Lower leg skin (tissue), 3 donors: ENCODE results near the gene LCLAT1.

Experiments
- CTCF ChIP-seq, 3 donors: fragments of 450-650 bp; IDR thresholded peaks; one replicate each; pipeline ENCODE4 v1.5.1; 2016; ENCODE audit warnings: antibody characterized with exemption in 3 of 3, mild to moderate bottlenecking in 3 of 3, moderate library complexity in 2 of 3
- POLR2A ChIP-seq, 2 donors: fragments of 450-650 bp; IDR thresholded peaks; one replicate each; pipeline ENCODE4 v1.6.1; 2016 to 2017; ENCODE audit warnings: antibody characterized with exemption in 2 of 2, mild to moderate bottlenecking in 1 of 2, moderate library complexity in 1 of 2

GRCh38 chr2:30410217-30410616 lies 36.8 kb upstream of the LCLAT1 start:
- TF ChIP-seq CTCF (IDR thresholded peaks at IDR 0.05) (no peak), POLR2A (IDR thresholded peaks at IDR 0.05) (no peak)
